ENCODE results near the gene ALDH1L1. TPM values are rescaled to one million over a fixed set of nuclear protein-coding genes. Genes with fewer than 3 reads are reported as not detected.

The ALDH1L1 gene
- polyA plus RNA-seq, 3 donors = not detected

GRCh38 chr3:126106336-126107202 is 73.8 kb downstream of the ALDH1L1 start:
- no peak for DNase-seq
- no peaks in the 10 kb centered on the region for H3K36me3 ChIP-seq (replicated peaks in 1 of 2; ENCODE audit: control insufficient read depth in 1 of 2, insufficient read depth in 2 of 2, low read length in 2 of 2)
- no peaks in the 10 kb centered on the region for H3K27me3 ChIP-seq (ENCODE audit: control insufficient read depth in 2 of 2, insufficient read depth in 2 of 2, low read length in 2 of 2)
- H3K4me1 Mint-ChIP-seq = no peaks in the 10 kb centered on the region
- no peaks in the 10 kb centered on the region for H3K79me2 ChIP-seq (ENCODE audit: insufficient read depth, low read length)
- H3K36me3 Mint-ChIP-seq = no peaks in the 10 kb centered on the region
- TF ChIP-seq, protein P1, sequence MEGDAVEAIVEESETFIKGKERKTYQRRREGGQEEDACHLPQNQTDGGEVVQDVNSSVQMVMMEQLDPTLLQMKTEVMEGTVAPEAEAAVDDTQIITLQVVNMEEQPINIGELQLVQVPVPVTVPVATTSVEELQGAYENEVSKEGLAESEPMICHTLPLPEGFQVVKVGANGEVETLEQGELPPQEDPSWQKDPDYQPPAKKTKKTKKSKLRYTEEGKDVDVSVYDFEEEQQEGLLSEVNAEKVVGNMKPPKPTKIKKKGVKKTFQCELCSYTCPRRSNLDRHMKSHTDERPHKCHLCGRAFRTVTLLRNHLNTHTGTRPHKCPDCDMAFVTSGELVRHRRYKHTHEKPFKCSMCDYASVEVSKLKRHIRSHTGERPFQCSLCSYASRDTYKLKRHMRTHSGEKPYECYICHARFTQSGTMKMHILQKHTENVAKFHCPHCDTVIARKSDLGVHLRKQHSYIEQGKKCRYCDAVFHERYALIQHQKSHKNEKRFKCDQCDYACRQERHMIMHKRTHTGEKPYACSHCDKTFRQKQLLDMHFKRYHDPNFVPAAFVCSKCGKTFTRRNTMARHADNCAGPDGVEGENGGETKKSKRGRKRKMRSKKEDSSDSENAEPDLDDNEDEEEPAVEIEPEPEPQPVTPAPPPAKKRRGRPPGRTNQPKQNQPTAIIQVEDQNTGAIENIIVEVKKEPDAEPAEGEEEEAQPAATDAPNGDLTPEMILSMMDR (IDR thresholded peaks at IDR 0.05) = no peak
- H4K20me1 ChIP-seq (ENCODE audit: insufficient read depth, low read length) = no peaks in the 10 kb centered on the region
- no peak overlapping the region for H3K27ac Mint-ChIP-seq
- H3K4me3 ChIP-seq (replicated peaks in 1 of 3; ENCODE audit: low read depth in 2 of 3, low read length in 3 of 3) = no peak overlapping the region
- no peak overlapping the region for H3K27ac ChIP-seq (ENCODE audit: low read depth in 1 of 2, low read length in 2 of 2)
- no peaks in the 10 kb centered on the region for H3K9me3 ChIP-seq (replicated peaks in 1 of 2; ENCODE audit: control insufficient read depth in 1 of 2, insufficient read depth in 1 of 2, low read length in 2 of 2)
- peaks cover 0 to 10% (median 6%) of the 10 kb centered on the region in 3 donors for H3K27me3 Mint-ChIP-seq (ENCODE audit: low read depth in 3 of 3)
- 92% methylated on average over 18 of the region's 21 CpGs for WGBS (ENCODE audit: insufficient coverage)
- H3K9me3 Mint-ChIP-seq = peaks cover 0 to 2% (median 0%) of the 10 kb centered on the region in 7 donors
- H3K4me2 ChIP-seq (replicated peaks; ENCODE audit: extremely low read depth, low read length, poor library complexity, severe bottlenecking) = no peak overlapping the region
- no peaks in the 10 kb centered on the region for H3K4me1 ChIP-seq (ENCODE audit: control insufficient read depth in 1 of 2, insufficient read depth in 2 of 2, low read length in 2 of 2)
- intact Hi-C loops (cut with micrococcal nuclease) = no loop called here
- no peak overlapping the region for H3K4me3 Mint-ChIP-seq
- no peak overlapping the region for H2AFZ ChIP-seq (ENCODE audit: insufficient read depth, low read depth, low read length, poor library complexity, severe bottlenecking)
- no peak overlapping the region for H3K9ac ChIP-seq (ENCODE audit: insufficient read depth, low read length, poor library complexity, severe bottlenecking)

DNA sequence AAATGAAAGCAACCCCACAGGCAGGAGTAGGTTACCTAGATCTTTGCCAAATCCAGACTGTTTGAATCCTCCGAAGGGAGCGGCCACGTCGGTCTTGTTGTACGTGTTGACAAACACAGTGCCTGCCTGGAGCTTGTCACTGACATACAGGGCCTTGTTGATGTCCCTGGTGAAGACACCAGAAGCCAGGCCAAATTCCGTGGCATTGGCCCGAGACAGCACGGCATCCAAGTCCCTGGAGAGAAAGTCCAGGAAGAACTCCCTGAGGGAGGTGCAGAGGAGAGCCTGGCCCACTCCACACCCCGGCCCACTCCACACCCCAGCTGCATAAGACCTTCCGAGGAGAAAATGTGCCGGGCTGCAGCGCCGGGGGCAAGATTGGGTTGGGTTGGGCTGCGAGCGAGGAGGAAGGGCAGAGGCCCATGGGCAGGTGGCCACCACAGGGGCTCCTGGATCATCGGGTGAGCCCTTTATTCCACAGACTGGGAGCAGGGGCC is 74.6 kb downstream of the ALDH1L1 start:
- H3K4me3 ChIP-seq (replicated peaks in 1 of 3; ENCODE audit: low read depth in 2 of 3, low read length in 3 of 3) = no peak overlapping the region
- Mint-ChIP-seq H3K9me3 (peaks cover 0 to 2% (median 0%) of the 10 kb centered on the region in 7 donors), H3K36me3 (no peaks in the 10 kb centered on the region), H3K27ac (no peak overlapping the region), H3K4me3 (no peak overlapping the region), H3K4me1 (no peaks in the 10 kb centered on the region), H3K27me3 (ENCODE audit: low read depth in 3 of 3) (peaks cover 0 to 10% (median 6%) of the 10 kb centered on the region in 3 donors)
- no peaks in the 10 kb centered on the region for H3K4me1 ChIP-seq (ENCODE audit: control insufficient read depth in 1 of 2, insufficient read depth in 2 of 2, low read length in 2 of 2)
- WGBS (ENCODE audit: insufficient coverage) = 92% methylated on average over 8 of the region's 16 CpGs
- intact Hi-C loops (cut with micrococcal nuclease) = no loop called here
- no peaks in the 10 kb centered on the region for H3K79me2 ChIP-seq (ENCODE audit: insufficient read depth, low read length)
- no peaks in the 10 kb centered on the region for H3K9me3 ChIP-seq (replicated peaks in 1 of 2; ENCODE audit: control insufficient read depth in 1 of 2, insufficient read depth in 1 of 2, low read length in 2 of 2)
- H3K36me3 ChIP-seq (replicated peaks in 1 of 2; ENCODE audit: control insufficient read depth in 1 of 2, insufficient read depth in 2 of 2, low read length in 2 of 2) = no peaks in the 10 kb centered on the region
- H2AFZ ChIP-seq (ENCODE audit: insufficient read depth, low read depth, low read length, poor library complexity, severe bottlenecking) = no peak overlapping the region
- TF ChIP-seq, protein P1 (IDR thresholded peaks at IDR 0.05) = no peak
- no peak overlapping the region for H3K4me2 ChIP-seq (replicated peaks; ENCODE audit: extremely low read depth, low read length, poor library complexity, severe bottlenecking)
- no peak overlapping the region for H3K9ac ChIP-seq (ENCODE audit: insufficient read depth, low read length, poor library complexity, severe bottlenecking)
- H4K20me1 ChIP-seq (ENCODE audit: insufficient read depth, low read length) = no peaks in the 10 kb centered on the region
- no peak overlapping the region for H3K27ac ChIP-seq (ENCODE audit: low read depth in 1 of 2, low read length in 2 of 2)
- H3K27me3 ChIP-seq (ENCODE audit: control insufficient read depth in 2 of 2, insufficient read depth in 2 of 2, low read length in 2 of 2) = no peaks in the 10 kb centered on the region
- DNase-seq = no peak
